ENCODE data around the gene MYL2.

GRCh38 chr12:110893956-110894355, 26.4 kb downstream of the MYL2 start:
- no peak for TF ChIP-seq CTCF (IDR thresholded peaks at IDR 0.05)
- TF ChIP-seq POLR2A (IDR thresholded peaks at IDR 0.05), result no peak

All from tibial nerve (tissue), 3 donors.